Stimulated activated CD4-positive, alpha-beta T cell treated with anti-CD3 and anti-CD28 coated beads, Interleukin-15, amount 100 ng/mL, for 48 hours (primary cell): ENCODE data around the gene GAGE10.
A peak's percentile ranks its signal among the peaks of the same experiment; 100 is the strongest.
"Not testable (repeated sequence)": the region's sequence is repeated elsewhere in the genome, so short reads cannot be mapped to it uniquely, and the experiment has no call there.

ENCODE experiments used
- DNase-seq, 2 donors: peaks; one replicate each; pipeline ENCODE4 v3.0.0-alpha.2; 2020; ENCODE audit warnings: low read depth in 2 of 2

GAGE10 gene

DNA sequence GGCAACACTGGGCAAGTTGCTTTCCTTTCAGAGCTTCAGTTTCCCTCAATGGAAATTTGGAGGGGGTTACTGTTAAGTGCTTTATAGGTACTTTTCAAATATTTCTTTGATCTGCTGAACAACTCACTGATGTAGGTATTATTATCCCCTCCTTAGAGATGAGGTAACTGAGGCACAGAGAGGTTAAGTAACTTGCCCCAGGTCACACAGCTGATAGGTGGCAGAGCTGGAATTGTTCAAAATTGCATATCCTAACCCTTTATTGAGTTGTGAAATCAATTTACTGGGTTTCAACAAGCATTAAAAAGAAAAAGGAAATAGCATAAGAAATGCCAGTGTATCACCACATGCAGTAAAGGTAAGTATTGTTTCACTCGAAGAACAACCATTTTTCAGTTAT, 27.2 kb upstream of the GAGE10 start:
- no peak for DNase-seq

DNA sequence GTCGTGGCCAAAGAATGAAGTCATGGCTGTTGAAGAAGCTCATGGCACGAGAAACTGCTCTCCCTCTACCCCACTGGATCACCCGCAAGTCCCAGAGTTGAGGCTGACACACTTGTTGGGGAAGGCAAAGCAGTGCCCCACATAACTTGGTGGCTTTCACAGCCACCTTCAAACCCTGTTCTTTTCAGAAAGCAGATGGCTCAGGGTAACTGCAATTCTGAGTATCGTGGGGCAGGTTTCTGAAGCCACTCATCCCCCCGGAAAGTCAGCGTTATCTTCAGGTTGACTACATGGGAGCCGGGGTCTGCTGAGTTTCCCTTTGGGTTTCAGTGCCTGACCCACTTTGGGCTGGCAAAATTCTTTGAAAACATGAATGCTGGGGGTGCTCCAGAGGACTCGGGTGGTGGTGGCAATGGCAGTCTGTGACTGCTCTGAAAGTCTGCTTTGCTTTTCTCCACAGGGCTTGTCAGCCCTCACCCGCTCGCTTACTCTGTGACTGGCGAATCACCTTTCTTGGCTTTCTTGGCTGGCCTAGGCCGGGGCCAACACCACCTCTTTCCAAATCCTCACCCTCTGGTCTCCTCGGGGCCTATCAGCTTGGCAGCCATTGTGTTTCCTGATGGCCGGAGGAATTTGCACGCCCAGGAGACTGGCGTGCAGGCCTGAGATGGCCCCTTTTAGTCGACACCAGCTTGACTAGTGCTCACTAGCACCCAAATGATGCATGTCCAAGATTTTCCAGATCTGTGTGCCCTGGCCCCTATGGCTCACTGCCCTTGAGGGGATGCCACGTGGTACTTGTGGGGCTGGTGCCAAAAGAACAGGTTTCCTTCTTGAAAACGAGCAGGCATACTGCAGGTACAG, 26.5 kb upstream of the GAGE10 start:
- DNase-seq: no peak

DNA sequence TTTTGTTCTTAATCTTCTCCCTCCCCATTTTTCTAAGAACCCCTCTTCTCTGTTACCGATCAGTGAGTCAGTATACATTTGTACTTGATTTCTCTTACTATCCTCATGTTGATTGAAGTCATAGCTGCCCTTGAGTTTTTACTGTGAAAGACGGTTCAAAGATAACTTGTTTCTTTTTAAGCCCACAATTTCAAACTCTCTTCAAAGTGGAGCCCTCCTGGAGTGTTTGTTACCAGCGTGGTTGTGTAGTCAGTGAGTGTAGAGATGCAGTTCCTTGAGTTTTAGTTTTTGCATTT, 26.0 kb upstream of the GAGE10 start:
- no peak for DNase-seq

DNA sequence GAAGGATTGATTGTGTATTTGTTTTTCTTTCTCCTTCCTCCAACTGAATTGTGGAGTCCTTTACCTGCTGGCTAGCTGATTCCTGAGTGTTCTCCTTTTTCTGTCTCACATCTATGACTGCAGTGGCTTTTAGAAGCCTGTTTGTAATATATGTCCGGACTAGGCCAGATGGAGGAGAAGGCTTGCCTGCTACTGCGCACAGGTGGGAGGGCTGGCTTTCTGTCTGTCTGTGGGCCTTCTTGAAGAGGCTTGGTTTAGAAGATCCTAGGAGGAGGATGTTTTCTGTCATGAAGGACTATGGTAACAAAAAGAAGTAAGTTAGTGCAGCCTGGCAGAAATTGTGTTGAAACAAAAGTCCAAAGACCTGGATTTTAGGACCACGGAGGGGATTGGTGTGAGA, 25.4 kb upstream of the GAGE10 start:
- DNase-seq: no peak

DNA sequence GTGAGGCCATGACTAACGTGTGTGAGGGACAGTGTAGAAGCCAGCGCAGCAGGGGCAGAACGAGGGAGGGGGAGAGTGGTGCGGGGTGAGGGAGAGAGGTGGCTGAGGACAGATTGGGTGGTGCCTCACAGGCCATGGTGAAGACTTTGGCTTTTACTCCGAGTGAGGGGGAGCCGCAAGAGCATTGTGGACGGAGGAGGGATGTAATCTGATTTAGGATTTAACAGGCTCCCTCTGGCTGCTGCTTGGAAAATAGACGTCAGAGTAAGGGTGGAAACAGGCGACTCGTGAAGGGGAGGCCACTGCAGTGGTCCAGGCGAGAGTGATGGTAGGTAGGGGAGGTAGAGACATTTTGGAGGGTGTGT, 20.8 kb upstream of the GAGE10 start:
- DNase-seq: no peak

DNA sequence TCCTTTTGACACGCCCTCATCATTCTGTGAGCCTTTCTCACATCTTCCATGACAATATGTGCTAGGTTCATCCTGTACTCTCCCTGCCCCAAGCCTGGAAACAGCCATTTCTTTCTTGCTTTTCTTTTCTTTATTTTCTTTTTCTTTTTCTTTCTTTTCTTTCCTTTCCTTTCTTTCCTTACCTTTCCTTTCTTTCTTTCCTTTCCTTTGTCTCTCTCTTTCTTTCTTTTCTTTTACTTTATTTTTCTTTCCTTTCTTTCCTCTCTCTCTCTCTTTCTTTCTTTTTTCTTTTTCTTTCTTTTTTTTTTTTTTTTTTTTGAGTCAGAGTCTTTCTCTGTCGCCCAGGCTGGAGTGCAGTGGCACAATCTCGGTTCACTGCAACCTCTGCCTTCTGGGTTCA, 19.2 kb upstream of the GAGE10 start:
- no peak for DNase-seq

DNA sequence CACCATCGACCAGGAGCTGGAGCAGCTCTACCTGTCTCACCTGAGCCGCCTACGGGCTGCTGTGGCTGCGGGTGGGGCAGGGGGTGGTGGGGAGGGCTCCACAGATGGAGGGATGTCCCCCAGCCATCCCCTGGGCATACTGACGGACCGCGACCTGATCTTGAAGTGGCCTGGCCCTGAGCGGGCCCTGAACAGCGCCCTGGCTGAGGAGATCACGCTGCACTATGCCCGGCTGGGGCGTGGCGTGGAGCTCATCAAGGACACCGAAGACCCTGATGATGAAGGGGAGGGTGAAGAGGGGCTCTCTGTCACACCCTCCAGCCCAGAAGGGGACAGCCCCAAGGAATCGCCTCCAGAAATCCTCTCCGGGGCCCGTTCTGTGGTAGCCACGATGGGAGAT, 17.3 kb upstream of the GAGE10 start:
- no peak for DNase-seq

DNA sequence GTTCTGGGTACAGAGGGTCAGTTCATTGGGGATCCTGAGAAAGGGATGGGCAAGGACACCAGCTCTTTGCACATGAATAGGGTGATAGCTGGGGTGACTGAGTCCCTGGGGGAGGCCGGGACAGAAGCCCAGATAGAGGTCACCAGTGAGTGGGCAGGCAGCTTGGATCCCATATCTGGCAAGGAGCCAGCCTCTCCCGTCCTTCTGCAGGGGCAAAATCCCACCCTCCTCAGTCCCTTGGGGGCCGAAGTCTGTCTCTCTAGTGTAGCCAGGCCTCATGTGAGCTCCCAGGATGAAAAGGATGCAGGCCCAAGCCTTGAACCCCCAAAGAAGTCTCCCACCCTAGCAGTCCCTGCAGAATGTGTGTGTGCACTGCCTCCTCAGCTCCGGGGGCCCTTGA, 16.9 kb upstream of the GAGE10 start:
- DNase-seq: no peak

DNA sequence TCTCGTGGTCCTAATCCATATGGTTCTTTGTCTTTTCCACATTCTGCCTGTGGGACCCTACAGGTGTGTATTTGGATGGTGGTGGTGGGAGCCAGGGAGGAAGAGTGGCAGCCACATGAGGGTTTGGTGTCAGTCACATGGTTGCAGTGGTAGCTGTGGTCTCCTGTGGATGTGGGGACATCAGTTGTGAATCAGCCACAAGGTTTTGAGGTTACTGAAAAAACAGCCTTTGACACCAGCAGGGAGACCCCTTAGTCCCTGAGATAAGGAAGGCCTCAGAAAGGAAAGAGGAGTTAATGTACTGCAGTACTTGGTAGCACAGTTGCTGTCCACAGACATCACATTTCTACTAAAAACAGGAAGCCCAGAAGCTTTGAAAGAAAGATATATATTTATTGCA, 15.8 kb upstream of the GAGE10 start:
- DNase-seq: no peak

DNA sequence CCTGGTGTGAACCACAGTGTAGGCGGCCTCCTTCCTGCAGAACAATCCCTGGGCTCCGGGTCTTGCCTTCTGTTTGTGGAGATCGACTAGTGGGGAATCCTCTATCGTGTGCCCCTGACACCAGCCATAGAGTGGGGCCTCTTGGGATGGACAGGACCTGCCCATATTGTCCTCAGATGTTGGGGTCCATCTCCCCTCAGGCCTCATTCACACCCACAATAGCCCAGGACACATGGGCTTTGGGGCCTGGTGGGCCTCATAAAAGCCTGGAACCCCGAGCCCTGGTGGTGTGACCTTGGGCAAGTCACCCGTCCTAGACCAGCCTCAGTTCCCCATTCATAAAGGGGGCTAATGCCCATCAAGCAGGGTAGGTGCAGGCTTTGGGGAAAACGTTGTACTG, 13.2 kb upstream of the GAGE10 start:
- DNase-seq: no peak

DNA sequence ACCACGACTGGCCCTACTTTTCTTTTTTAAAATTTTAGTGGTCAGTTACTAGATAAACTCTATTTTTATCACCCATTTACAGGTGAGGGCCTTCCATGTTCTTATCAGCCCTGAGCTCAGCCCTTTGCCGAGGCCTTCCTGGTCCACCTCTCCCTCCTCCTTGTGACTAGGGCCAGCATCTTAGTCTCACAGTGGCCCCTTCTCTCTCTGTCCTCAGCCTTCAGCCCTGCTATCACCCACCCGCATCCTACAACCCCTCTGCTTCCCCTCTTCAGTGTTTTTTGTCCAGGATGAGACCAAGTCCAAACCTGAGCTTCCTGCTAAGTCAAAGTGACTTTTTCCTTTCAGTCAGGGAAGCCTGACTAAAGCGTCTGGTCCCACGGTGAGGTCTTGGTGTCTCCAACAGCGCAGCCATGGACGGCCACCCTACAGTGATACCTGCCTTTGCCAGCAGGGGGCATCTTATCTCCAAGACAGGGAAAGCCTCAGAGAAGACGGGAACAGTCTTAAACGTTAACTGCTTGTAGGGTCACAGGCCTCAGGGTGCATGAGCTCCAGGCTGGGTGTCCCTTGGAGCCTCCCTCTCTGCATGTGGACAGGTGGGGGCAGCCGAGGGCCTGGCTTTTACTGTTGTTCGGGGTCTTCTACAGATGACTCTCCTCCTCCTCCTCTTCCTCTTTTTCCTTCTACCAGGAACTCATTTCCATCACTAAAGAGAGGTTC, 11.7 kb upstream of the GAGE10 start:
- DNase-seq: peak in 1 of 2 donors; percentile 78

DNA sequence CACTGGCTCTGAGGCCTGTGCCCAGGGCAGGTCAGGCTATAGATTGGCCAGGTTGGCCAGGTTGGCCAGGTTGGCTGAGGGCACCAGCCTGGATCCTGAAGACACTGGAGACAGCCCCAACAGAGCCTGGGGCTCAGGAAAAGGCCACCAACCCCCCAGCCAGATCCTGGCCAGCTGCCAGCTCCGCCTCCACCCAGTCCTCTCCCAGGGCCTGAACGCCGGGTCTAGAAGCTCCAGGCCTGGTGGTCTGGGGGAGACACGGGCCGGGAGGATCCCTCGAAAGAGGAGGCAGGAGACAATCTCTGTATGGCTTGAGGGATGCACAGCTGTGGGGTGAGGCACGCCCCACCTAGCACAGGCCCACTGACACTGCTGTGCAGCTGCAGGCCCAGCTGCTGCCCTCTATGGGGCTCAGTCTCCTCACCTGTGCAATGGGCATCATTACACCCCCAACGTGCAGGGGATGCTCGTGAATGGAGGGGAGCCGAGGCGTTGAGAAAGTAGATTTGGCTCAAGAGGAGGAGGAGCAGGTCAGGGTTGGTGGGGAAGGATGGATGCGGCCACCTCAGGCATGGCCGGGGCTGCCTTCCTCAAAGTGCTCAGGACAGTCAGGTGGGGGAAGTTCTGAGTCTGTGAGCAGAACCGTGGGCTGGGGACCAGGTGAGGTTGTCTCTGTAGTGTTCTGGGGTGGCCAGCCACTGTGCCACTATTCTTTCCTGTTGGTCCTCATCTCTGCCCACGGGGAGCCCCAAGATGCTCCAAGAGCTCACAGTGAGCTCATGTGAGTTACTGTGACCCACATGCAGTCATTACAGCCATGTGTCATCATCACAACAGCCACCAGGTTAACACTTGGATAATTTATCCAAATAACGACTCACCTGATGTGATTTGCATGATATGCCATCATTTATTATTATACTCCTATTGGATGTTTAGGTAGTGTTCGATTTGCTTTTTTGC, 10.8 kb upstream of the GAGE10 start:
- no peak for DNase-seq

DNA sequence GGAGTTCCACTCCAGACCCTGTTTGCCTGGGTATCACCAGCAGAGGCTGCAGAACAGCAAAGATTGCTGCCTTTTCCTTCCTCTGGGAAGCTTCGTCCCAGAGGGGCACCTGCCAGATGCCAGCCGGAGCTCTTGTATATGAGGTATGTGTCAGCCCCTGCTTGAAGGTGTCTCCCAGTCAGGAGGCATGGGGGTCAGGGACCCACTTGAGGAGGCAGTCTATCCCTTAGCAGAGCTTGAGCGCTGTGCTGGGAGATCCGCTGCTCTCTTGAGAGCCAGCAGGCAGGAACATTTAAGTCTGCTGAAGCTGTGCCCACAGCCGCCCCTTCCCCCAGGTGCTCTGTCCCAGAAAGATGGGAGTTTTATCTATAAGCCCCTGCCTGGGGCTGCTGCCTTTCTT, 4.2 kb upstream of the GAGE10 start:
- not testable (repeated sequence) for DNase-seq

DNA sequence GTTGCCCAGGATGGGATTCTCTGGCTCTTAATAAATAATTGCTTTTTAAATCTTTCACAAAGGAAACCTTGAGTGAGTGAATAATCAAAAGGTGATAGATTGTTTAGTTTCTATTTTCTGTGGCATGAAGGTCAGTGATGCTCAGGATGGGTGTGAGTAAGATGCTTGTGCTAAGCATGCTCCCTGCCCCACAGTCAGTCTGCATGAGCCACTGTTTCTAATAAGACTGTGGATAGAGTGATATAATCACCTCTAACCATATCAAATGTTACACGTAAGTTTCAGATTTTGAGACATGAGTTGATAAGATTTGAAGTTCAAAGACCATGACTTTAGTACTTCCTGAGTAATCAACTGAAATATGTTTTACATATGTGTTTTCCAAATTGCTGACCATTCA, 2.7 kb upstream of the GAGE10 start:
- no peak for DNase-seq

DNA sequence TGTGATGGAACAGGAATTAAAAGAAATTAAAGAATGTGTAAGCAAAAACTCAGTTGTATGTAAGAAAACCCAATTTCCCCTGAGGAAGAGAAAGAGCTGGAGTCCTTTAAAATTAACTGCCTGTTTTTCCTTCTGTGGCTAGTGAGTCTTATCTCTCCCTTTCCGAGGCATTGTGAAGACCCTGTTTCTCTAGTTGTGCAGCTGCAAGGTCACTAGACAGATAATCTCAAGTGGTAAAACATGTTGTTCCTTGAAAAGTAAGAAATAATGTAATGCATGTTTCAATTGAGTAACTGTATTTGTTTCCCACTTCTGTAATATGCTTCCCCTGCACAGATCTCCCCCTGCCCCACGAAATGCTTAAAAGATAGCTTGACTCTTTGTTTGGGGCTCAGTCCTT, 4.3 kb downstream of the GAGE10 start:
- DNase-seq: not testable (repeated sequence)

DNA sequence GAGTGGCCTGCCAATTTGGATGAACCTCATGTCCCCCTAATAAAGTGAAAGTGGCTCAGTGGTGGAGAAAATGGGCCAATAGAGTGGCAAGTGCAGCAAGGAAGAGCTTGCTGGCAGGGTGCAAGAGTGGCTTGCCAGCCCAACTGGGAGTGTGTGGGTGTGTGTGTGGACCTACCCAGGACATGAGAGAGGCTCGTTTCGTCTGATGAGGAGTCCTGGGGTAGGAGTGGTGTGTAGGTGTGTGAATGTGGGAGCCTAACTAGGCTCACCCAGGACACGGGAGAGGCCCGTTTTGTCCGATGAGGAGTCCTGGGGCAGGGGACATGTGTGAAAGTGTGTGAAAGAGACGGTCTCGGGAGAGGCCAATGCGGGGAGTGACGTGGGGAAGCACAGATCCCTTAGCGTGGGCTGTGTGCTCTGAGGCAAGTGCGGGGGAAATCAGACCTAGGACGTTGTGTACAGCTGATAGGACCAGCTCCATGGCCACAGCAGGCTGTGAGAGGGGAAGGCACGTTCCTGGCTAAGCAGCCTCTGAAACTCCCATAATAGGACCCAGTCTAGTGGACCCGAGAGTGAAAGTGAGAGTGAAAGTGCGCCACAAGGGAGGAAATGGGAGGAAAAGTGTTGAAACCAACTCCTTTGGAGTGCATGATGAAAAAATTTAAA, 5.3 kb downstream of the GAGE10 start:
- no peak for DNase-seq

DNA sequence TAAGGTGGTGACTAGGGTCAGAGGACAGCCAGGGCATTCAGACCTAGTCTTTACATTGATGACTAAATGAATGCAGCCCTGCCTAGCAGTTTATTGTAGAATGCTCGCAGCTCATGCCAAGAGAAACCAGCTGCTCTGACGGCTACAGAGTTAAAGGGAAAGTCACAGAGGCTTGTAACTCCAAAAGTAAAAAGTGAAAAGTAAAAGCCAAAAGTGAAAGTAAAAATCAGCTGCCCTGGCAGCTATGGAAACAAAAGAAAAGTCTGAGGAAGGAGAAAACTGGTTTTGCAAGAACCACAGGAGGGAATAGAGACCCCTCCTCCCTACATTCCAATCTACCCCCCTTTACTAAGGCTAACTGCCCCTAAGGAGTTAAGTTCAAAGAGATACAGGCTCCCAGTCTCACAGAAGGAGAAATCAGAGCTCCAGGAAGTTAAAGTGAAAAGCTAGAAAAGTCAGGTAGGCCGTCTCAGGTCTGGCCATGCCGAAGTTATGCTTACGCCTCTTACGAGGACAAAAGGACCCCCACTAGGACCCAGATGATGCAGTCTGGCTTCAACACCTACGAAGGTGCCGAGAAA, 6.0 kb downstream of the GAGE10 start:
- DNase-seq: no peak

DNA sequence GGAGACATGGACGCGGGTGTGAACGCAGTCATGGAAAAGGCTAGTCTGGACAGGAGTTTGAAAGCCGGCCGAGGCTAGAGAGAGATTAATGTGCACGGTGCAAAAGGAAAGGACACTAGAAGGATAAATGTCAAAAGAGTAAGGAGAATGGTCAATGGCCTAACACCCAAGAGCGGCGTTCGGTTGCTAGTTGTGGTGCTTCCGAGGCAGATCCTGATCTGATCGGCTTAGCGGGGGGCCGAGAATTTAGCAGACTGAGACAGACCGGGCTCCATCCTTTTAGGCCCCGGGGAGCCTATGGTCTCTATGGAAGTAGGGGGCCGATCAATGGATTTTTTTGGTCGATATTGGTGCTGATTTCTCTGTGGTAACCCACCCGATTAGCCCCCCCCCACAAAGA, 6.9 kb downstream of the GAGE10 start:
- DNase-seq: no peak

DNA sequence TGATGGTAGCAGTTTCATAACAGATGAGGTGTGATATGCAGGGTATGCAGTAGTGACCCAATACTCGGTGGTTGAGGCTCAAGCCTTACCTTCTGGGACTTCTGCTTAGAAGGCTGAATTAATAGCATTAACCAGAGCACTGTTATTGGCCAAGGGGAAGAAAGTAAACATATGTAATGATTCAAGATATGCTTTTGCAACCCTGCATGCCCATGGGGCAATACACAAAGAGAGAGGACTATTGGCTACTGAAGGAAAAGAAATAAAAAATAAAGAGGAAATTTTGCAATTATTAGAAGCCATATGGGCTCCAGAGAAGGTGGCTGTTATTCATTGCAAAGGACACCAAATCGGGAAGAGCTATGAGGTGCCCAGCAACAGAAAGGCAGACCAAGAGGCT, 8.7 kb downstream of the GAGE10 start:
- DNase-seq: no peak

DNA sequence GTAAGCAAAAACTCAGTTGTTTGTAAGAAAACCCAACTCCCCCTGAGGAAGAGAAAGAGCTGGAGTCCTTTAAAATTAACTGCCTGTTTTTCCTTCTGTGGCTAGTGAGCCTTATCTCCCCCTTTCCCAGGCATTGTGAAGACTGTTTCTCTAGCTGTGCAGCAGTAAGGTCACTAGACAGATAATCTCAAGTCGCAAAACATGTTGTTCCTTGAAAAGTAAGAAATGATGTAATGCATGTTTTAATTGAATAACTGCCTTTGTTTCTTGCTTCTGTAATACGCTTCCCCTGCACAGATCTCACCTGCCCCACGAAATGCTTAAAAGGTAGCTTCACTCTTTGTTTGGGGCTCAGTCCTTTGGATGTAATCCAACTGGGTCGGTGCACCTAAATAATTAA, 12.6 kb downstream of the GAGE10 start:
- no peak for DNase-seq

DNA sequence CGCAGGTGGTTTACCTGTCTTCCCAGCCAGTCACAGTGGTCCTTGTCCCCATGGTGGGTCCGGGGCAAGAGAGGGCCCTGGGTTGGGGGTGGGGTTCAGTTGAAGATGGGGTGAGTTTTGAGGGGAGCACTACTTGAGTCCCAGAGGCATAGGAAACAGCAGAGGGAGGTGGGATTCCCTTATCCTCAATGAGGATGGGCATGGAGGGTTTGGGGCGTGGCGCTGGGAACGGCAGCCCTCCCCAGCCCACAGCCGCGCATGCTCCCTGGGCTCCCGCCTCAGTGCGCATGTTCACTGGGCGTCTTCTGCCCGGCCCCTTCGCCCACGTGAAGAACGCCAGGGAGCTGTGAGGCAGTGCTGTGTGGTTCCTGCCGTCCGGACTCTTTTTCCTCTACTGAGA, 18.3 kb downstream of the GAGE10 start, which contains the start of gene GAGE12J:
Gene GAGE12J (plus strand): TSS at position 301 of the 400 bp plus-strand sequence. CDS start 1,157 bp downstream, outside the sequence.
- not testable (repeated sequence) for DNase-seq
